Activated CD8-positive, alpha-beta memory T cell treated with anti-CD3 and anti-CD28 coated beads, Interleukin-2, amount 50 U/mL, for 1 hour (primary cell): ENCODE measurements around the gene ABLIM2.
A peak's percentile ranks its signal among the peaks of the same experiment; 100 is the strongest.
"Not testable (repeated sequence)": the region's sequence is repeated elsewhere in the genome, so short reads cannot be mapped to it uniquely, and the experiment has no call there.

Experiments used
- DNase-seq: peaks from one replicate; pipeline ENCODE4 v3.0.0-alpha.2; 2020; ENCODE audit errors: extremely low read depth

ABLIM2 gene

GRCh38 chr4:7939377-7940108 is 219.1 kb downstream of the ABLIM2 start, which contains the start of gene AFAP1:
AFAP1 (minus strand) TSS chr4:7939861; CDS start chr4:7872078, 67,783 bp downstream.
- DNase-seq, result peak; percentile 54

- DNase-seq, result no peak
Observed at GRCh38 chr4:7938609-7939376, 219.8 kb downstream of the ABLIM2 start.

- DNase-seq, result no peak
Observed at GRCh38 chr4:7938266-7938608, 220.4 kb downstream of the ABLIM2 start.

GRCh38 chr4:7937006-7937405 is 221.6 kb downstream of the ABLIM2 start:
- no peak for DNase-seq

GRCh38 chr4:7933651-7934510 is 224.7 kb downstream of the ABLIM2 start:
- DNase-seq, result no peak

- no peak for DNase-seq
Observed at GRCh38 chr4:7932287-7932686, 226.3 kb downstream of the ABLIM2 start.

GRCh38 chr4:7929118-7929951 is 229.3 kb downstream of the ABLIM2 start:
- no peak for DNase-seq

GRCh38 chr4:7928711-7929110 is 229.9 kb downstream of the ABLIM2 start:
- DNase-seq, result no peak

- no peak for DNase-seq
Observed at GRCh38 chr4:7926822-7927221, 231.8 kb downstream of the ABLIM2 start.

GRCh38 chr4:7924570-7924969 is 234.0 kb downstream of the ABLIM2 start:
- DNase-seq, result no peak

- DNase-seq, result no peak
Observed at GRCh38 chr4:7924163-7924562, 234.4 kb downstream of the ABLIM2 start.

GRCh38 chr4:7922466-7922865 is 236.1 kb downstream of the ABLIM2 start:
- DNase-seq, result no peak

GRCh38 chr4:7918981-7919380 is 239.6 kb downstream of the ABLIM2 start:
- DNase-seq, result no peak

- not testable (repeated sequence) for DNase-seq
Observed at GRCh38 chr4:7918187-7918586, 240.4 kb downstream of the ABLIM2 start.

GRCh38 chr4:7917669-7918068 is 240.9 kb downstream of the ABLIM2 start:
- no peak for DNase-seq

GRCh38 chr4:7915875-7916242 is 242.8 kb downstream of the ABLIM2 start:
- DNase-seq, result no peak
